MG63 (cell line): Measurements from ENCODE around the gene MFAP4. TPM values are rescaled to one million over a fixed set of nuclear protein-coding genes. Genes with fewer than 3 reads are reported as not detected.
A peak's percentile ranks its signal among the peaks of the same experiment; 100 is the strongest.

Experiments used
- DNase-seq: peaks from one replicate; pipeline ENCODE4 v3.0.0-alpha.2; 2020
- H3K27me3 ChIP-seq: fragments of 250-450 bp; sonication (Bioruptor Pico); 2 replicates; pipeline ENCODE4 v1.5.1; 2020; ENCODE audit warnings: mild to moderate bottlenecking, moderate library complexity
- H3K36me3 ChIP-seq: fragments of 250-450 bp; sonication (Bioruptor Pico); 2 replicates; pipeline ENCODE4 v1.5.1; 2020; ENCODE audit warnings: mild to moderate bottlenecking, moderate library complexity
- H3K4me3 ChIP-seq: fragments of 250-450 bp; sonication (Bioruptor Pico); 2 replicates; pipeline ENCODE4 v1.5.1; 2020; ENCODE audit warnings: mild to moderate bottlenecking, moderate library complexity
- H3K9me3 ChIP-seq: fragments of 250-450 bp; sonication (Bioruptor Pico); 2 replicates; pipeline ENCODE4 v1.5.1; 2020; ENCODE audit warnings: mild to moderate bottlenecking, moderate library complexity
- total RNA-seq: library from RNA; depleted of rRNA; stranded (reverse); fragments of >200 nt; shearing (Covaris generic); gene quantifications from 2 replicates; pipeline ENCODE4 v1.2.3, GENCODE V29; 2014; ENCODE audit warnings: low replicate concordance

The MFAP4 gene
- total RNA-seq, 1 experiment from 2014 or later, result 3.2 TPM

DNA sequence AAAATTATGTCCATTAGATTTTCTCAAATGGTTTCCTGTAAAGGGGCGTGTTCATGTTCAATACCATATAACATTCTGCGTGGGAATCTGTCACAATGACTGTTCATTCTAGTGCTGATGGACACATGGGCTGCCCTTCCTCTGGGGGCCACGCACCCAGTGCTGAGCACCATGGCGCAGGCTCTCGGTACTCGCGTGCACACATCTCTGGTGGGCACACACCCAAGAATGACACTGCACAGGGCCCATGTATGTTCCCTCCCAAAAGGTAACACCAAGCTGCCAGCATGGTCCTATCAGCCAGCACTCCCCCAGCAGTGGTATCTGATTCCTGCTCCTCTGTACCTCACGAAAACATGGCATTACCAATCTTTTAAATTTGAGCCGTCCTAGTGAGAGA lies 38.2 kb downstream of the MFAP4 start:
- H3K27me3 ChIP-seq, result no peaks in the 10 kb centered on the region
- no peaks in the 10 kb centered on the region for H3K9me3 ChIP-seq
- no peak overlapping the region for H3K4me3 ChIP-seq
- DNase-seq, result no peak
- no peaks in the 10 kb centered on the region for H3K36me3 ChIP-seq

DNA sequence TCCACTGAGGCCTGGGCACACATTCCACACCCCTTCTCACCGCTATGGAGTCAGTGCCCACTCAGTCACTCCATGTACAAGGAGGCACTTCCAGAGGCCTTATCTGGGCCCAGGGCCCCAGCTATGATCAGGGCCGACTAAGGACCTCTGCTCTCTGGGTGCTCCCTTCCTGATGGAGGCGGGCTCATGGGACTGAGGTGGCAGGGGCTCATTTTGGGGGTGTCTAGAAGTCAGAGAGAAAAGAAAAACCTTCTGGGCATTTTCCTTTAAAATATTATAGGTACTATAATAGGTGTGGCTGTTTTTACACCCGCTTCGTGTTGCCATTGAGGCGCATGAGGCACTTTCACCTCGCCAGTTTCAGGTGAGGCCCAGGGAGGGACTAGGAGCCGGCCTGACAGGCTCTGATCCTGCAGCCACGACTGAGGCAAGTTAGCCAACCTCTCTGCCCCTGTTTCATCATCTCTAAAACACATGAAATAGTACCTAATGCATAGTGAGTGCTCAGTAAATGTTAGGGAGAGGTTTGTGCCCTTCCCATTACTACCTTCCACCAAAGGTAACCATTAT lies 38.8 kb downstream of the MFAP4 start:
- no peak overlapping the region for H3K4me3 ChIP-seq
- no peaks in the 10 kb centered on the region for H3K36me3 ChIP-seq
- H3K9me3 ChIP-seq, result no peaks in the 10 kb centered on the region
- no peaks in the 10 kb centered on the region for H3K27me3 ChIP-seq
- no peak for DNase-seq

DNA sequence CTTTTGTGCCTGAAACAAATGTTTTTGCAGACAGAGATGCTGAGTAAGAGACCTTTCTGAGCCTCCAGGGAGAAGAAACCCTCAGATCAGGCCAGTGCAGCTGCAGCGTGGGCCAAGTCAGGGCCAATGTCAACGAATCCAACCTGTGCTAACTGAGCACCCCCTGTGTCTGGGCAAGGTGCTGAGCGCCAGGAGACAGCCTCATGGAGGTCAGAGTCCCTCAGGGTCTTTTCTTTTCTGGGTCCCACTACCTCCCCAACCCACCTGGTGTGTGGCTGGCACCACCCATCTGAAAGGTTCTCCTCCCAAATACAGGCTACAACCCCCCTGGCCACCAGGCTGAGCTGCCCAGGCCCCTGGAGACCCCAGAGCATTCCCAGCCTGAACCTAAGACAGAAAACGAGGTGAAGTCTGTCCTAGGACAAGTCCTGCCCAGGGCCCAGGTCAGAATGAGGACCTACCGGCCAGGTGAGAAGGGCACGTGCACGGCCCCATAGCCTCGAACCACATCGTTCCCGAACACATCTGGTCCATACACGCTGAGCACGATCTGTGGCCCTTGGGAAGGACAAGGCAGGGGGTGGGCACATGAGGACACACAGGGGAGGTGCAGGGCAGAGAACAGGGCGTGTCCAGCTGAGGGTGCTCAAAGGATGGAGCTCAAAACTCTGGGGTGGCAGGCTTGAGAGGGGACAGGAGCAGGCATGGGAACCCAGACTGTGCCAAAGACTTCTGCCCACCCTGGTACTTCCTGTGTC lies 39.5 kb downstream of the MFAP4 start:
- H3K27me3 ChIP-seq, result no peaks in the 10 kb centered on the region
- no peak overlapping the region for H3K4me3 ChIP-seq
- no peak for DNase-seq
- no peaks in the 10 kb centered on the region for H3K36me3 ChIP-seq
- H3K9me3 ChIP-seq, result no peaks in the 10 kb centered on the region

DNA sequence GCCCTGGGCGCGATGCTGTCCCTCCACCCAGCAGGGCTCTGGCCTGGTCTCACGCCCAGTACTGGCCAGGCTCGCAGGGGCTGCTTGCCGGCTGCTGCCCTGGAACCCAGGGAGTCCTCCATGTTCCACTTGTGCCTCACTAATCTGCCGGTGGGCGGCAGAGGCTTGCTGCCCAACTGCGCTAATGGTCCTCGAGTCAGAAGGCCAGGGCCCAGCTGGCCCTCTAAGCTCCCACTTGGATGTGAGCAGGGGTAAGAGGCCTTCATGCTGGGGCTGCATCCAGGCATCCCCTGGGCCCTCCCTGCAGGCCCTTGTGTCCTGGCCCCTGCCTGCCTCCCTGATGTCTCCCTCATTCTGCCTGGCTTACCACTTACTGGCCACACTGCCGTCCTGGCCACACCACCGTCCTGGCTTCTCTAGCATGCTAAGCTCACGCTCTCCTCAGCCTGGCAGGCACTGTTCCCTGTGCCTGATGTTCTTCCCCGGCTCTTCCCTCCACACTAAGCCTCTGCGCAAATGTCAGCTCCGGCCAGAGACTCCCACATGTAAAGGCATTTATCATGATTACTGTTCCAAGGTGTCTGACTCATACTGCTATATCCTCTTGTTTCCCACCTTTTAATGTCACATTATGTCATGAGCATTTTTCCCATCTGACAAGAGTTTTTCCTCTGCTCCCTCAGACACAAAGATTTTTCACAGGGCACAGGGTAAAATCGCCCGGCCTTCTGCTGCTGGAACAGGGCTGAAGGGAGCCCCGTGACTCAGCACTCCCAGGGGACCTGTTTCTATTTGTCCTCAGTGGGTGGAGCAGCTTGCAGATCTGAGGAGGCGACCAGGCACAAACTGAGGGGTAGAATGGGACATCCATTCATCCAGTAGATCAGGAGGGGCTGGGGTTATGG lies 40.4 kb downstream of the MFAP4 start:
- DNase-seq, result peak; percentile 66
- Histone ChIP-seq H3K4me3 (no peak overlapping the region), H3K36me3 (no peaks in the 10 kb centered on the region), H3K27me3 (no peaks in the 10 kb centered on the region), H3K9me3 (no peaks in the 10 kb centered on the region)

DNA sequence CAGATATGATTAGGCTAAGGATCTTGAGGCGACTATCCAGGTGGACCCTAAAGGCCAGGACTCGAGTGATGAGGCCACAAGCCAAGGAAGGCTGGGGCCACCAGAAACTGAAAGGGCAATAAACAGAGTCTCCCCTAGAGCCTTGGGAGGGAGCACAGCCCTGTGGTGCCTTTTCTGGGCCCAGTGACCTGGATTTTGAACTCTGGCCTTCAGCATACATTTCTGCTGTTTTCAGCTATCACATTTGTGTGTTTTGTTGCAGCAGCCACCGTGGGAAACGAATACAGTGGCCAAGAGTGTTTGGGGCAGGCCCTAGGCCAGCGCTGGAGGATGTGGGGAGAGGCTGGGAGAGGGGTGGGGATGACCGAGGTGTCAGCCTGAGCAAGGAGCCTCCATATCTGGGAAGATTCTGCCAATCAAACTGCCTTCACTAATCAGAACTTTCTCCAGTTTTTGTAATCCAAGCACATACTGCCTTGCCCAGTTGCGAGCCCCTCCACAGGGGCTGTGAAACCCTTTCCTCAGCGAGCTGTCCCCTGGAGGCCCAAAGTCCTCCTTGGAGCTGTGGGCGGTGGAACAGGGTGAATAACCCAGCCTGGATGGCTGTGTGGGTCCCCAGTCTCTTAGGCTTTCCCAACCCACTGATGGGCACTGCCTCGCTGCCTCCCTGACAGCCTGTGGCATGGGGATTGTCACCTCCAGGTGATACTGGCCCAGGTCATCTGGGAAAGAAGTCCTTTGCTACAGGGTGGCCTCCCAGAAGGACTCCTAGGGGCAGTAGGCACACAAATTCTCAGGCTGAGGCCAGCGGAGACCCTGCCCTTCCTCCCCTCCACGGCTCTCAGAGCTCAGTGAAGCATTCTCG lies 41.3 kb downstream of the MFAP4 start:
- Histone ChIP-seq H3K27me3 (no peaks in the 10 kb centered on the region), H3K9me3 (no peaks in the 10 kb centered on the region), H3K4me3 (no peak overlapping the region), H3K36me3 (no peaks in the 10 kb centered on the region)
- DNase-seq, result no peak

DNA sequence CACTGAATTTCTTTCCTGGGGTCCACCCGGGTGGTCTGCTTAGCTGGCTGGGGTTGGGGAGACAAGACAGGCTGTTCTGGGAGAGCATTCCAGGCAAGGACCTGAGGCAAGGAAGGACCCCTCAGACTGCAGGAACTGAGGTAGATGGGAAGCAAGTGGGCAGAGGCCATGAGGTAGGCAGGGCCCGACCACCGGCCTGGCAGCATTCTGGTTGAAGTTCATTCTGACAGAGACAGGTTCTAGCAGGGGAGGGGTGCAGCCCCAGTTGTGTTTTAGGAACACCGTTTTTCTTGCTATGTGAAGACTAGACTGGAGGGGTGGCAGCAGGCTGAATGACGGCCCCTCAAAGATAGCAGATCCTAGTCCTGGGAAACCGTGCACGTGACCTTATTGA lies 41.9 kb downstream of the MFAP4 start:
- H3K4me3 ChIP-seq, result no peak overlapping the region
- H3K36me3 ChIP-seq, result no peaks in the 10 kb centered on the region
- DNase-seq, result no peak
- no peaks in the 10 kb centered on the region for H3K9me3 ChIP-seq
- no peaks in the 10 kb centered on the region for H3K27me3 ChIP-seq

DNA sequence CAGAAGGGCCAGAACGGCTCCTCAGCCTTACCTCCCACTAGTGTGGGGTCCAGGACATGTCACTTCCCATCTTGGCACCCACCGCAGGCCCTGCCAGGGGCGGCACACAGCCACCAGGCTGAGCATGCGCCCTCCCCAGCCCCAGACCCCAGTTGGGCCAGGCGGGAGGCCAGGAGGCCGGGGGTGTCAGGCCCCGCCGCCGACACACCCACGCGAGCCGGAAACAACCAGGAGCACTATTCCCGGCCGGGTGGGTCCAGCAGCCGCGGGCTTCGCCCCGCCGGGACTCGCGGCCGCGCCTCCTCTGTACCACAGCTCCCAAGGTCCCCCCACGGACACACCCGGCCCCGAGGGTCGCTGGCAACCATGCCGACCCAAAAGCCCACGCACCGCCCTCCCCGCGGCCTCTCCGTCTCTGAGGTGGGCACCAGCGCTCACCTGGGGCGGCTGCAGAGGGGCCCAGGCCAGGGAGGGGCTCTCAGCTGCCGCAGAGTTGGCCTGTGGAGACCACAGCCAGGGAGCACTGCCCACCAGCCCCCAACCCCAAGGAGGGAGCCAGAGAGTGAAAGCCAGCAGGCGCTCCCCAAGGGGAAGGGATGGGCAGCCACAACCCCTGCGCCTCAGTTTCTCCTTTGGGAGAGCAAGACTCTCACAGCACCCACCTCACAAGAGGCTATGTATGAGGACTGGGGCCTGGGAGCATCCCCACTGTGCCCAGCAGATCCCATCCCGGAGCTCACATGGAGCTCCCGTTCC lies 42.5 kb downstream of the MFAP4 start:
- Histone ChIP-seq H3K27me3 (no peaks in the 10 kb centered on the region), H3K36me3 (no peaks in the 10 kb centered on the region), H3K4me3 (no peak overlapping the region), H3K9me3 (no peaks in the 10 kb centered on the region)
- no peak for DNase-seq

DNA sequence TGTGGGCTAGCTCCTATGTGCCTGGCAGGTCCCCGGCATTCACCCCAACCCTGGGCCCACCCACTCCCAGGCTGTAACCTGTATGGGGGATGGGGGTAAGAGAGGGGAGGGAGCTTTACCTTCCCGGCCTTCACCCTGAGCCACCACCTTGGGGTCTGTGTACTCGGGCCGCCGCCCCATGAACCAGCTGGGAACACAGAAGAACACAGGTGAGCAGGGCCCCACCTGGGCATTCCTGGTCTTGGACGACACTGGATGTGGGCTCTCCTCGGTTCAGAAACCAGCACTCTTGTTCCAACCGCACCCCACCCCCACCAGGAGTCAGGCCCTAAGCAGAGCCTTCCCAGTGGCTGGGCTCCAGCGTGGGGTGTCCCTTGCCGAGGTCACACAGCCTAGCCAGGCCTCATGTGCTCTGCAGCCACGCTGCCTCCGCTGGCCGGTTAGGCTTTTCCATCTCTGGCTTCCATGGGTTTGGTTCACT lies 43.3 kb downstream of the MFAP4 start:
- H3K9me3 ChIP-seq, result no peaks in the 10 kb centered on the region
- no peaks in the 10 kb centered on the region for H3K27me3 ChIP-seq
- H3K36me3 ChIP-seq, result no peaks in the 10 kb centered on the region
- no peak for DNase-seq
- H3K4me3 ChIP-seq, result no peak overlapping the region

DNA sequence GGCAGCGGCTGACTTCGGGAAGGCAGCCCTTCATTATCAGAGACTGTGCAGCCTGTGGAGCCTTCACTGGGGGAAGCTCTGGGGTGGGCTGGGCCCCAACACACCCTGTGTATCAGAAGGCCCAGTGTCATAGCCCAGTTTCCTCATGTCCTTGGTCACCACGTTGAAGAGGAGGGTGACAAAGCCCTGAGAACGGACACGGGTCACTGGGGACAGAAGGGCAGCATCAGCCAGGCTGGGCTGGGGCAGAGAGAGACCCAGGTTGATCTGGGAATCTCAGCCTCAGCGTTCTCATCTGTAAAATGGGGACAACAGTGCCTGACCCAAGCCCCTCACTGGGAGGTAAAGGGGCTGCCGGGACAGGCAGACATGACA lies 43.7 kb downstream of the MFAP4 start:
- Histone ChIP-seq H3K9me3 (no peaks in the 10 kb centered on the region), H3K27me3 (no peaks in the 10 kb centered on the region), H3K4me3 (no peak overlapping the region), H3K36me3 (no peaks in the 10 kb centered on the region)
- no peak for DNase-seq

DNA sequence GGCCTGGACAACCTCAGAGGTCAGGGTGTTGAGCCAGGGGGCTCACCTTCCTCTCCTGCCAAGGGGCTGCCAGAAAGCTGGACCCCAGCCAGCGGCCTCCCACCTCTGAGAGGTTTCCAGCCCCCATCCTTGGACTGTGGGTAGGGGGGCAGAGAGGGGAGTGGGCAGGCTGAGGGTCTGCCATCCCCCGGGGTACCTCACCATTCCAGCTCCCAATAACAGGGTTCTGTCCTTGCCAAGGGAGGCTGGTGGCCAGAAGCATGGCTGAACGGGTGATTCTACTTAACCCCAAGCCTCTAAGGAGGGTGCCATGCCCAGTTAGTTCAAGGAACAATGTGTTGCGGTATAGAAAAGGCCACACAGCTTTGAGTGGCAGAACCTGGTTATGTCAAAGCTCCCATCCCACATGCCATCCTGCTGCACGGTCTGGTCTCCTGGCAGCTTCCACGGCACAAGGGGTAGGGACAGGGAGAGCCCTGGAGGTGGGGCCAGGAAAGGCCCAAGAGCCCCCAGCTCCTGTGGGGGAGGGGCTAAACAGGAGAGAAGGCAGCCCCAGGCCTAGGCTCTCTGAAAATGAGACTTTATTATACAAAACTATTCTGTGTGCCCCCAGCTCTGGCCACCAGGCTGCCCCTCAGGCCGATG lies 44.3 kb downstream of the MFAP4 start:
- DNase-seq, result no peak

DNA sequence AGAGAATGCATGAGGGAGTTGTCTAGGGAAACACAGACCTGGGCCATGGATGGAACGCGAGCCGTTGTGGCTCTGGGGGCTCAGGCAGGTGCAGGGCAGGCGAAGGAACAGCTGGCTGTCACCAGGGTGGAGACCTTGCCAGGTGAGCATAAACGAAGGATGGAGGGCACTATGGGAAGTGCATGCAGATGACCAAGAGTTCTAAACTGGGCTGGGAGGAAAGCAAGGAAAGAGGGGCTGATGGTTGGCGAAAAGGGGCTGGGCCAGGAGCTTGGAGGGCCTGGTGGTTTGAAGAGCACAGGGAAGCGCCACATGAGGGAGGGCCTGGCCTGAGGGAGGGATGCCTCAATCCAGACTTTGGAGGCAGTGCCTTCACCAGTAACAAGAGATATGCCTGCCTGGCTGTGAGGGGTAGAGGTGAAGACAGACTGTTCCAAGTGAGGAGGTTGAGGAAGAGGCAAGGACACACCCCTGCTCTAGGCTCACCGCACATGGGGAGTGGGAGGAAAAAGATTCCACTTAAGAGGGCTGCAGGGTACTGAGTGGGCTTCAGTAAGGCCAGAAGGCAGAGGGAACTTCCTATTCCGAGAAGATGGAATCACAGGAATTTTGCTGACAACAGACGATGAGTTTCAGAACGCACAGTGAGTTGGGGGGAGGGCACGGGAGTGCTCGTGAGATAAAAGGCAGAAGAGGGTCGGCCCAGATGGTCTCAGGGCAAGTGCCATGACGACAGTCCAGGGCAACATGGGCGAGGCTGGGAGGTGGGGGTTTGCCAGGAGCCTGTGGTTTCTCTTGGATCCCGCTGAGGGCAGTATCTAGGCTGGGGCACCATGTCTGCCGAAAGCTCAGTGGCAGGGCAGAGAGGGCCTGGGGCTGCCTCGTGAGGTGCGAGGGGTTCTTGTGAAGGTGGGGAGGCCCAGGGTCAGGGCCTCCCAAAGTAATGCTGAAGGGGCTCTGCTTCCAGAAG lies 45.1 kb downstream of the MFAP4 start:
- Histone ChIP-seq H3K36me3 (no peaks in the 10 kb centered on the region), H3K9me3 (no peaks in the 10 kb centered on the region), H3K27me3 (no peaks in the 10 kb centered on the region), H3K4me3 (no peak overlapping the region)
- DNase-seq, result no peak

More for the DNA sequence above, 44.3 kb downstream of the MFAP4 start:
- no peaks in the 10 kb centered on the region for H3K9me3 ChIP-seq
- H3K4me3 ChIP-seq, result no peak overlapping the region
- H3K36me3 ChIP-seq, result no peaks in the 10 kb centered on the region
- H3K27me3 ChIP-seq, result no peaks in the 10 kb centered on the region

DNA sequence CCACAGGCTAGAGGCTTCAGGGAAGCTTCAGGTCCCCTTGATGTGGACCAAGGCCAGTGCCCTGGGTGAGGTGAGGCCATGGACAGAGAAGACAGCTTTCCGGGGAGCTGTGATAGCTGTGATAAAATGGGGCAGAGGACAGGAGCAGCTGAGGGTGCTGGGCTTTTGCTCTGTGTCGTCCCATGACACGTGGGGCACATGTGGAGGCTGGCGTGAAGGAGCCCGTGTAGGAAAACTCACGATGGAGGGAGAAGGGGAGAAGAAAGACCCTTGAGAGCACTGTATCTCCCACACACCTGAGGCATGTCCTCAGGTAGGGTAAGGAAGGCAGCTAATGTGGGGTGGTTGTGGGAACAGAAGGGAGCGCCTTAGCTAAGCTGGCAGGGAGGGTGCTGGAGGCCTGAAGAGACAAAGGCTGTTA lies 45.8 kb downstream of the MFAP4 start:
- DNase-seq, result no peak
- H3K36me3 ChIP-seq, result no peaks in the 10 kb centered on the region
- no peak overlapping the region for H3K4me3 ChIP-seq
- no peaks in the 10 kb centered on the region for H3K9me3 ChIP-seq
- no peaks in the 10 kb centered on the region for H3K27me3 ChIP-seq

DNA sequence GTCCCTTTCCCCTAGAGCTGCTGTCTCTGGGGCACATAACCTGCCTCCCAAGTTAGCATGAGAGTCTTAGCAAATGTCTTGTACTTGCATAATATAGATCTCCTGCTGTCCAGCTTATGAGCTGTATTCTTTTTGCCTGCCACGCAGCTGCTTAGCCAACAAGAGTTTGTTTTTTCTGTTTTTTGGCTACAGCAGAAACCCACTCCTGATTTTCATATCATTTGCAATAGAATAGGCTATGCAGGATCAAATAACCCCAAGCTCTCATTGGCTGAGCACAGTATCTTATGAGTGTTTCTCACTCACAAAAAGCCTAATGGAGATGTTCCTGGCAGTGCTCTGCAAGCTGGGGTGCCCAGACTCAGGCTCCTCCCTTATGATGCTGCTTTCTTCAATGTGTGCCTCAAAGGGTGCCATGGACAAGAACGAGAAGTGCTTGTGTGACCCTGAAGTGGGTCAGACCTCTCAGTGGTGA lies 47.6 kb downstream of the MFAP4 start:
- Histone ChIP-seq H3K27me3 (no peaks in the 10 kb centered on the region), H3K9me3 (no peaks in the 10 kb centered on the region), H3K4me3 (no peak overlapping the region), H3K36me3 (no peaks in the 10 kb centered on the region; the same call in 1 of the 2 replicates)
- no peak for DNase-seq
